ENCODE measurements around the gene ZNF780A. TPM values are rescaled to one million over a fixed set of nuclear protein-coding genes. Genes with fewer than 3 reads are reported as not detected.

The ZNF780A gene
- total and polyA plus RNA-seq, 2 of the 8 experiments (the other 6 are each of a cell fraction or from before 2014, with no cell fraction given) = 3.5 to 12.0 TPM

GRCh38 chr19:40053491-40053890, 37.3 kb downstream of the ZNF780A start:
- H3K56ac ChIP-seq (replicated peaks; ENCODE audit: insufficient read length, low read depth, low read length) = no peak overlapping the region
- FAIRE-seq (no peak), DNase-seq (ENCODE audit: low read depth in 1 of 2, low spot score in 2 of 2) (no peak)
- H2BK120ac ChIP-seq (replicated peaks; ENCODE audit: low read depth, low read length) = no peak overlapping the region
- no peak overlapping the region for H2BK12ac ChIP-seq (ENCODE audit: low read depth, low read length)
- no peak overlapping the region for H3K4me2 ChIP-seq (ENCODE audit: insufficient read depth in 1 of 2, low read depth in 2 of 2, low read length in 2 of 2)
- no peak overlapping the region for H2AFZ ChIP-seq (ENCODE audit: low read length)
- peaks cover 0 to 6% (median 0%) of the 10 kb centered on the region in 4 experiments; a peak in 1 of 7 replicates for H3K4me1 ChIP-seq (replicated peaks in 1 of 4; ENCODE audit: control insufficient read depth in 3 of 4, insufficient read depth in 4 of 4, low read length in 3 of 4)
- no peak overlapping the region for H4K91ac ChIP-seq (replicated peaks; ENCODE audit: insufficient read length, low read length)
- H2AK5ac ChIP-seq (ENCODE audit: low read depth, low read length) = no peak overlapping the region
- ChIA-PET CTCF (ENCODE audit: partially characterized antibody) (no interaction called here), POLR2A (ENCODE audit: partially characterized antibody) (interaction anchor here (2.9 kb wide), 1 partner anchor 33 kb away, joined by 8 read pairs; no protein-coding TSS in a partner anchor)
- no peak overlapping the region for H3K23ac ChIP-seq (ENCODE audit: insufficient read length)
- no peak overlapping the region for H3K4me3 ChIP-seq (ENCODE audit: extremely low read depth in 1 of 4, insufficient read depth in 2 of 4, low read depth in 3 of 4, low read length in 4 of 4)
- H3K27ac ChIP-seq (ENCODE audit: low read depth, low read length) = no peak overlapping the region
- peaks cover 0 to 51% of the 10 kb centered on the region in 2 experiments; a peak in 2 of 4 replicates for H3K79me2 ChIP-seq (ENCODE audit: control insufficient read depth in 1 of 2, insufficient read depth in 2 of 2, low read length in 2 of 2)
- no peak overlapping the region for H2BK15ac ChIP-seq (ENCODE audit: low read length)
- H4K20me1 ChIP-seq (replicated peaks in 1 of 2; ENCODE audit: control insufficient read depth in 1 of 2, insufficient read depth in 2 of 2, low read length in 2 of 2) = no peaks in the 10 kb centered on the region
- H2BK20ac ChIP-seq (ENCODE audit: low read length) = no peak overlapping the region
- no peak overlapping the region for H3K9ac ChIP-seq (replicated peaks in 1 of 4; ENCODE audit: extremely low read depth in 1 of 4, low read depth in 3 of 4, low read length in 3 of 4)
- WGBS, 2 experiments (ENCODE audit: extremely low coverage in 1 of 2, insufficient coverage in 1 of 2, insufficient read length in 1 of 2, insufficient replicate concordance in 2 of 2, low coverage in 1 of 2, low lambda C conversion rate in 2 of 2, missing lambda C conversion rate in 1 of 2) = 94% methylated on average over 2 of the region's 2 CpGs; no CpG with 5 or more reads in 1 of the 2 experiments
- no peaks in the 10 kb centered on the region for H3K27me3 ChIP-seq (replicated peaks in 1 of 4; ENCODE audit: control insufficient read depth in 3 of 4, extremely low read depth in 1 of 4, insufficient read depth in 3 of 4, low read length in 3 of 4)
- H3K14ac ChIP-seq (ENCODE audit: insufficient read length) = no peak overlapping the region
- H3K36me3 ChIP-seq (ENCODE audit: control insufficient read depth in 2 of 4, insufficient read depth in 4 of 4, low read length in 3 of 4) = peaks cover 0 to 5% (median 4%) of the 10 kb centered on the region in 4 experiments; a peak in 5 of 8 replicates
- H4K5ac ChIP-seq (ENCODE audit: insufficient read length, low read depth, low read length) = no peak overlapping the region
- no peak overlapping the region for H3K4ac ChIP-seq (replicated peaks; ENCODE audit: insufficient read length, low read depth, low read length)
- no peak overlapping the region for H3K18ac ChIP-seq (ENCODE audit: extremely low read depth, low read length)
- peaks cover 7 to 8% of the 10 kb centered on the region in 2 experiments; a peak in 3 of 4 replicates for H3K9me3 ChIP-seq (ENCODE audit: insufficient read depth in 2 of 2, low read depth in 1 of 2, low read length in 1 of 2)
- H3K23me2 ChIP-seq (ENCODE audit: low read depth, low read length) = peaks cover 7% of the 10 kb centered on the region
- H4K8ac ChIP-seq (ENCODE audit: extremely low read depth, insufficient read depth, low read length) = no peak overlapping the region
- no peak overlapping the region for H2BK5ac ChIP-seq (ENCODE audit: low read depth, low read length)
- no peaks in the 10 kb centered on the region; the same call in 1 of the 2 replicates for H3K79me1 ChIP-seq (ENCODE audit: low read depth, low read length)
- TF ChIP-seq MAX (IDR thresholded peaks at IDR 0.05) = no peak
- no peak for TF ChIP-seq CBX8 (IDR thresholded peaks at IDR 0.05; ENCODE audit: borderline replicate concordance, low read depth, low read length)
- TF ChIP-seq EZH2 (IDR thresholded peaks at IDR 0.05; ENCODE audit: low read depth, low read length, severe bottlenecking) = no peak
- TF ChIP-seq SP4 (IDR thresholded peaks at IDR 0.05; ENCODE audit: low read length) = no peak
- no peak for TF ChIP-seq ZNF274 (IDR thresholded peaks at IDR 0.05; ENCODE audit: borderline replicate concordance, extremely low read depth, low read length)
- no peak for TF ChIP-seq ATF3 (IDR thresholded peaks at IDR 0.05; ENCODE audit: insufficient read depth, low read depth, low read length)
- no peak for TF ChIP-seq BACH1 (IDR thresholded peaks at IDR 0.05; ENCODE audit: low read length)
- no peak for TF ChIP-seq USF2 (IDR thresholded peaks at IDR 0.05; ENCODE audit: low read length)
- TF ChIP-seq TEAD4 (IDR thresholded peaks at IDR 0.05; ENCODE audit: low read depth, low read length) = no peak
- TF ChIP-seq RAD21 (IDR thresholded peaks at IDR 0.05 in 1 of 2, conservative IDR thresholded peaks at IDR 0.05 in 1 of 2; ENCODE audit: low read depth in 2 of 2, low read length in 2 of 2) = no peak
- TF ChIP-seq POLR2A (IDR thresholded peaks at IDR 0.05; ENCODE audit: control extremely low read depth in 1 of 2, low read depth in 2 of 2, low read length in 2 of 2) = no peak
- no peak for TF ChIP-seq SAP30 (IDR thresholded peaks at IDR 0.05; ENCODE audit: insufficient read depth, insufficient replicate concordance, low read length)

All from H1 (cell line).